Measurements from ENCODE around the gene GVQW3. TPM values are rescaled to one million over a fixed set of nuclear protein-coding genes. Genes with fewer than 3 reads are reported as not detected.

Gene GVQW3
- total and polyA plus RNA-seq, 8 donors: 1.8 to 9.1 (median 3.6) TPM

GRCh38 chr11:76415073-76415472 is 34.0 kb downstream of the GVQW3 start:
- Histone ChIP-seq H3K4me1 (no peaks in the 10 kb centered on the region), H3K4me3 (no peak overlapping the region), H3K9me3 (no peaks in the 10 kb centered on the region), H3K36me3 (no peaks in the 10 kb centered on the region), H3K27me3 (no peaks in the 10 kb centered on the region), H3K27ac (no peak overlapping the region)
- DNase-seq (peak in 2 of 6 donors; percentile 36 to 58), FAIRE-seq (no peak), ATAC-seq (no peak)
- intact Hi-C loops (cut with DNase I): no loop called here
- no peak for TF ChIP-seq CTCF (IDR thresholded peaks at IDR 0.05)

- peak in 3 of 6 donors; percentile 21 to 53 (median 38) for DNase-seq
- ATAC-seq: peak; percentile 77 to 95 (median 83)
- Histone ChIP-seq H3K27me3 (no peaks in the 10 kb centered on the region), H3K36me3 (no peaks in the 10 kb centered on the region), H3K27ac (no peak overlapping the region), H3K4me1 (no peaks in the 10 kb centered on the region), H3K9me3 (no peaks in the 10 kb centered on the region), H3K4me3 (no peak overlapping the region)
- intact Hi-C loops (cut with DNase I): no loop called here
- WGBS, 2 donors: 36 to 44% methylated on average over 3 of the region's 3 CpGs
- TF ChIP-seq CTCF (IDR thresholded peaks at IDR 0.05): peak; percentile 24 to 47 (median 26)
- FAIRE-seq: no peak
Observed at GRCh38 chr11:76419896-76420295, 38.8 kb downstream of the GVQW3 start.

GRCh38 chr11:76424379-76424778 is 43.3 kb downstream of the GVQW3 start:
- Histone ChIP-seq H3K27ac (no peak overlapping the region), H3K4me3 (no peak overlapping the region), H3K36me3 (no peaks in the 10 kb centered on the region), H3K27me3 (no peaks in the 10 kb centered on the region), H3K4me1 (no peaks in the 10 kb centered on the region), H3K9me3 (no peaks in the 10 kb centered on the region)
- DNase-seq (no peak), FAIRE-seq (no peak), ATAC-seq (no peak)
- intact Hi-C loops (cut with DNase I): no loop called here
- TF ChIP-seq CTCF (IDR thresholded peaks at IDR 0.05): no peak
- WGBS, 2 donors: 55 to 57% methylated on average over 3 of the region's 3 CpGs

GRCh38 chr11:76424891-76425290 is 43.8 kb downstream of the GVQW3 start:
- TF ChIP-seq CTCF (IDR thresholded peaks at IDR 0.05): no peak
- DNase-seq (no peak), ATAC-seq (no peak), FAIRE-seq (no peak)
- H3K27ac ChIP-seq: no peak overlapping the region
- intact Hi-C loops (cut with DNase I): no loop called here
- H3K27me3 ChIP-seq: no peaks in the 10 kb centered on the region
- no peaks in the 10 kb centered on the region for H3K9me3 ChIP-seq
- no peak overlapping the region for H3K4me3 ChIP-seq
- H3K4me1 ChIP-seq: no peaks in the 10 kb centered on the region
- 84 to 96% methylated on average over 2 of the region's 2 CpGs for WGBS, 2 donors
- H3K36me3 ChIP-seq: no peaks in the 10 kb centered on the region

- ATAC-seq (no peak), DNase-seq (no peak), FAIRE-seq (no peak)
- TF ChIP-seq CTCF (IDR thresholded peaks at IDR 0.05): no peak
- intact Hi-C loops (cut with DNase I): no loop called here
- Histone ChIP-seq H3K4me1 (no peaks in the 10 kb centered on the region), H3K9me3 (no peaks in the 10 kb centered on the region), H3K27me3 (no peaks in the 10 kb centered on the region), H3K27ac (no peak overlapping the region), H3K4me3 (no peak overlapping the region), H3K36me3 (no peaks in the 10 kb centered on the region)
Observed at GRCh38 chr11:76426660-76427059, 45.5 kb downstream of the GVQW3 start.

All from pancreas (tissue), 10 donors.